DND-41 (cell line): ENCODE measurements around the gene SLC35C1.

Source experiments
- ATAC-seq: fragments of 200-7000 bp; cut with Tn5 transposase; 3 replicates; pipeline ENCODE4 v1.9.1; 2021; ENCODE audit warnings: low read depth; ENCODE audit not compliant: insufficient read depth
- DNase-seq: peaks from one replicate; pipeline ENCODE4 v3.0.0-alpha.2; 2020
- H2AFZ ChIP-seq: 2 replicates; pipeline ENCODE4 v1.6.0; 2012; ENCODE audit warnings: low read depth, low read length
- H3K27ac ChIP-seq: 2 replicates; pipeline ENCODE4 v1.5.1; 2012; ENCODE audit warnings: low read length, inconsistent platforms
- H3K27me3 ChIP-seq: fragments of 200-600 bp; sonication (generic); 2 replicates; pipeline ENCODE4 v1.6.0; 2012; ENCODE audit warnings: low read length, mild to moderate bottlenecking, inconsistent platforms; ENCODE audit not compliant: insufficient read depth, poor library complexity
- H3K36me3 ChIP-seq: 2 replicates; pipeline ENCODE4 v1.5.1; 2012; ENCODE audit warnings: low read length, inconsistent platforms; ENCODE audit not compliant: insufficient read depth
- H3K4me1 ChIP-seq: 2 replicates; pipeline ENCODE4 v1.5.1; 2012; ENCODE audit warnings: mild to moderate bottlenecking, low read length; ENCODE audit not compliant: insufficient read depth
- H3K4me2 ChIP-seq: 2 replicates; pipeline ENCODE4 v1.6.0; 2012; ENCODE audit warnings: mild to moderate bottlenecking, moderate library complexity, low read length, inconsistent platforms; ENCODE audit not compliant: insufficient read depth
- H3K4me3 ChIP-seq, 2 experiments: fragments of 200-600 bp in 1 of 2; shearing (Covaris generic) in 1 of 2; 2 replicates each; pipeline ENCODE4 v1.5.1; 2012 to 2016; ENCODE audit warnings: inconsistent platforms in 2 of 2, low read length in 2 of 2, mild to moderate bottlenecking in 2 of 2, low read depth in 1 of 2, moderate library complexity in 1 of 2
- H3K79me2 ChIP-seq: 2 replicates; pipeline ENCODE4 v1.6.0; 2012; ENCODE audit warnings: low read length, inconsistent platforms; ENCODE audit not compliant: insufficient read depth
- H3K9ac ChIP-seq: 2 replicates; pipeline ENCODE4 v1.6.0; 2012; ENCODE audit warnings: low read depth, mild to moderate bottlenecking, inconsistent platforms, low read length, moderate library complexity
- H3K9me3 ChIP-seq: 2 replicates; pipeline ENCODE4 v1.5.1; 2012; ENCODE audit warnings: low read length, moderate library complexity, mild to moderate bottlenecking, inconsistent platforms; ENCODE audit not compliant: insufficient read depth, severe bottlenecking
- H4K20me1 ChIP-seq: 2 replicates; pipeline ENCODE4 v1.6.0; 2012; ENCODE audit warnings: low read length; ENCODE audit not compliant: insufficient read depth
- CTCF ChIP-seq: IDR thresholded peaks from 2 replicates; pipeline ENCODE4 v1.5.1; 2012; ENCODE audit warnings: borderline replicate concordance, low read length, moderate library complexity, mild to moderate bottlenecking; ENCODE audit not compliant: poor library complexity, severe bottlenecking; ENCODE audit errors: extremely low read depth
- EZH2 ChIP-seq: IDR thresholded peaks from 3 replicates; pipeline ENCODE4 v1.6.1; 2012; ENCODE audit warnings: borderline replicate concordance, low read depth, mild to moderate bottlenecking, moderate library complexity, low read length, inconsistent platforms; ENCODE audit not compliant: severe bottlenecking

The SLC35C1 gene

GRCh38 chr11:45853332-45854219 lies 48.6 kb downstream of the SLC35C1 start:
- H3K79me2 ChIP-seq = peaks cover 49% of the 10 kb centered on the region
- peaks cover 8% of the 10 kb centered on the region for H3K4me1 ChIP-seq
- no peak overlapping the region for H3K27ac ChIP-seq
- no peaks in the 10 kb centered on the region for H3K27me3 ChIP-seq
- H3K4me3 ChIP-seq = no peak overlapping the region
- no peak overlapping the region for H3K9ac ChIP-seq
- no peaks in the 10 kb centered on the region for H3K9me3 ChIP-seq
- ATAC-seq (no peak), DNase-seq (no peak)
- H2AFZ ChIP-seq = no peak overlapping the region
- peaks cover 24% of the 10 kb centered on the region for H3K36me3 ChIP-seq
- no peak for TF ChIP-seq EZH2
- no peak for TF ChIP-seq CTCF
- peaks cover 22% of the 10 kb centered on the region; the same call in 1 of the 2 replicates for H4K20me1 ChIP-seq
- no peak overlapping the region for H3K4me2 ChIP-seq

DNA sequence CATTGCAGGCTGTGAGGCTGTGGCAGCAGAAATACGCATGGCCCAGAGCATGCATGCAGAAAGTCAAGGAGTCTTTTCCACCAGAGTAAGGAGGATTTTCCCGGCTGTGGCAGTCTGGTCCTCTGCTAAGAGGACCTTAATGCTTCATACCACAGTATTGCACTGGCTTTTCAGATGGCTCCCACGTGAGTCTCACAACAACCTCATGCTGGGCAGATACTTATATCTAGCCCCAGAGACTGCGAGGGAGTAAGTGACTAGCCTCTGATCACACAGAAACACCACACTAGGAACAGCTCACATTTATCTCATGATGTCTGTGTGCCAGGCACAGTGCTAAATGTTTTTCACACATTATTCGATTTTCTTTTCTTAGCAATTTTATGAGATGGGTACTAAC lies 50.4 kb downstream of the SLC35C1 start:
- ATAC-seq = no peak
- no peaks in the 10 kb centered on the region for H3K4me1 ChIP-seq
- no peak overlapping the region for H2AFZ ChIP-seq

GRCh38 chr11:45856044-45856468 lies 51.1 kb downstream of the SLC35C1 start:
- Histone ChIP-seq H3K79me2 (peaks cover 27% of the 10 kb centered on the region), H3K4me2 (no peak overlapping the region), H2AFZ (no peak overlapping the region), H3K4me1 (no peaks in the 10 kb centered on the region), H3K4me3 (no peak overlapping the region), H3K27me3 (no peaks in the 10 kb centered on the region), H4K20me1 (peaks cover 13% of the 10 kb centered on the region; the same call in 1 of the 2 replicates), H3K9ac (no peak overlapping the region), H3K36me3 (peaks cover 49% of the 10 kb centered on the region), H3K27ac (no peak overlapping the region), H3K9me3 (no peaks in the 10 kb centered on the region)
- no peak for TF ChIP-seq CTCF
- no peak for TF ChIP-seq EZH2
- ATAC-seq (no peak), DNase-seq (no peak)

More for the DNA sequence above, 50.4 kb downstream of the SLC35C1 start:
- Histone ChIP-seq H3K27me3 (no peaks in the 10 kb centered on the region), H3K4me3 (no peak overlapping the region), H3K9ac (no peak overlapping the region), H3K27ac (no peak overlapping the region), H3K36me3 (peaks cover 41% of the 10 kb centered on the region), H3K4me2 (no peak overlapping the region), H3K79me2 (peaks cover 34% of the 10 kb centered on the region), H4K20me1 (peaks cover 18% of the 10 kb centered on the region; the same call in 1 of the 2 replicates), H3K9me3 (no peaks in the 10 kb centered on the region)
- DNase-seq = no peak
- TF ChIP-seq EZH2 = no peak
- TF ChIP-seq CTCF = no peak
